ENCODE measurements around the gene RAB38.

The RAB38 gene

GRCh38 chr11:88064097-88064705 lies 111.0 kb downstream of the RAB38 start:
- Histone ChIP-seq H3K27ac (no peak overlapping the region), H3K36me3 (no peaks in the 10 kb centered on the region), H3K9me3 (ENCODE audit: severe bottlenecking) (no peaks in the 10 kb centered on the region), H3K4me3 (ENCODE audit: low read depth, low read length) (no peak overlapping the region), H3K27me3 (ENCODE audit: insufficient read depth, low read depth, severe bottlenecking) (no peaks in the 10 kb centered on the region)
- no peak for DNase-seq
- no peak for TF ChIP-seq CTCF (IDR thresholded peaks at IDR 0.05; ENCODE audit: low read depth, low read length)
